Epithelial cell of prostate (primary cell): ENCODE measurements around the gene TENM4.
A peak's percentile ranks its signal among the peaks of the same experiment; 100 is the strongest.

ENCODE experiments used
- DNase-seq: peaks from one replicate; pipeline ENCODE4 v3.0.0-alpha.2; 2011; ENCODE audit warnings: low read depth, low spot score
- H3K27ac ChIP-seq: fragments of 450-650 bp; 2 replicates; pipeline ENCODE4 v1.5.1; 2017; ENCODE audit warnings: mild to moderate bottlenecking

The TENM4 gene

GRCh38 chr11:79078999-79079398 lies 361.8 kb downstream of the TENM4 start:
- no peak overlapping the region for H3K27ac ChIP-seq
- no peak for DNase-seq

GRCh38 chr11:79078456-79078855 lies 362.4 kb downstream of the TENM4 start:
- DNase-seq: no peak

GRCh38 chr11:79077702-79078330 lies 363.0 kb downstream of the TENM4 start:
- no peak for DNase-seq
- no peak overlapping the region for H3K27ac ChIP-seq

More at GRCh38 chr11:79078456-79078855, 362.4 kb downstream of the TENM4 start:
- H3K27ac ChIP-seq: no peak overlapping the region

DNA sequence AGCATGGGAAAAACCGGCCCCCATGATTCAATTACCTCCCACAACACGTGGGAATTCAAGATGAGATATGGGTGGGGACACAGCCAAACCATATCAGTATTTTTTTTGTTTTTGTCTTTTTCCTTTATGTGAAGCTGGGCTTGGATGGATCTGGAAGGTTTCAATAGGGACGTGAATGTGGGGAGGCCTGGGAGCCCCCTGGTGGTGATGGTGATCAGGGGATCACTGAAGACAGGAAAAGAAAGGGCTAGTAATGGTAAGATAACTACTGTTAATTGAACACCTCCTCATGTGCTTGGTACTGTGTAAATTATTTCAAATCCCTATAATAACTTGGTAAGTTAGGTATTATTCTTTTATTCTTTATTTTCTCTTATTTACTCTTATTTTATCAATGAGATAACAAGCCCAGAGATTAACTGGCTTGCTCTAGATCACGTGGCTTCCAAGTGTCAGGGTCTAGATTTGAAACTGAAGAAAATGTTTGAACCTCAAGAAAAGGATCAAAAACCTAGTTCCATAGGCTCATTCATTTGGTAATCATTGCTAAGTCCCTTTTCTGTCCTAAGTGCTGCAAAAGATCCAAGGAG lies 364.2 kb downstream of the TENM4 start:
- DNase-seq: no peak
- no peak overlapping the region for H3K27ac ChIP-seq

GRCh38 chr11:79074547-79074946 lies 366.3 kb downstream of the TENM4 start:
- H3K27ac ChIP-seq: no peak overlapping the region
- no peak for DNase-seq

- DNase-seq: no peak
- H3K27ac ChIP-seq: no peak overlapping the region
Observed at GRCh38 chr11:79071190-79071589, 369.6 kb downstream of the TENM4 start.

DNA sequence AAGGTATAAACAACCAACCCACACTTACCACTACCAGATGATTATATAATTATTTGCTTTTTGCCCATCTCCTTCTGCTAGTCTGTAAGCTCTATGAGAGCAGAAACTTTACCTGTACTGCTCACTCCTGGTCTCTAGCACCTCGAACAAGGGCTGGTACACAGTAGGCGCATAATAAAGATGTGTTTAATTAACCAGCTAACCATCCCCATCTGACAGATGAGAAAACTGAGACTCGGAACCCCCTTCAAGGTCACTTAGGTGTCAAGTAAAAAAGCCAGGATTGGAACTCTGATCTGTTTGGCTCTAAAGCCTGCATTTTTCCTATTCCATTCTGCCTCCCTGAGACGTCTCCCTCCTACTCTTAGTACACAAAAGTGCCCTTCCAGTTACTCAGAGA lies 370.3 kb downstream of the TENM4 start:
- H3K27ac ChIP-seq: no peak overlapping the region
- no peak for DNase-seq

GRCh38 chr11:79069504-79069903 lies 371.3 kb downstream of the TENM4 start:
- DNase-seq: no peak
- no peak overlapping the region for H3K27ac ChIP-seq

- H3K27ac ChIP-seq: no peak overlapping the region
- DNase-seq: no peak
Observed at GRCh38 chr11:79068356-79068755, 372.5 kb downstream of the TENM4 start.

DNA sequence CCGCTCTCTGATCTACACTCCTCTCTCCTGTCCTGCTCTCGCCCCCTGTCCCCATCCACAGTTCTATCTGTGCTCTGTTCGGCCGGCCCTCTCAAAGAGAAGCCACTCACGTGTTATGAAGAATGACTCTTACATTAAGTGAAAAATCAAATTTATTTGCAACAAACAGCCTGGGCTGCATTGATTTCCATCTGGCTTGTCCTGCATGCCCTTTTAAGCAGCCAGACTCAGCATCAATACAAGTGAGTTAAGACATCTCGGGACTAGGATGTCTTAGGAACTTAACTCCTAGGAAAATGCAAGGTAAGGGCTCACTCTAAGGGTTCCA lies 373.5 kb downstream of the TENM4 start:
- no peak overlapping the region for H3K27ac ChIP-seq
- DNase-seq: no peak

GRCh38 chr11:79066456-79067351 lies 374.1 kb downstream of the TENM4 start:
- no peak overlapping the region for H3K27ac ChIP-seq
- DNase-seq: no peak

- H3K27ac ChIP-seq: no peak overlapping the region
- DNase-seq: no peak
Observed at GRCh38 chr11:79062814-79063762, 377.7 kb downstream of the TENM4 start.

DNA sequence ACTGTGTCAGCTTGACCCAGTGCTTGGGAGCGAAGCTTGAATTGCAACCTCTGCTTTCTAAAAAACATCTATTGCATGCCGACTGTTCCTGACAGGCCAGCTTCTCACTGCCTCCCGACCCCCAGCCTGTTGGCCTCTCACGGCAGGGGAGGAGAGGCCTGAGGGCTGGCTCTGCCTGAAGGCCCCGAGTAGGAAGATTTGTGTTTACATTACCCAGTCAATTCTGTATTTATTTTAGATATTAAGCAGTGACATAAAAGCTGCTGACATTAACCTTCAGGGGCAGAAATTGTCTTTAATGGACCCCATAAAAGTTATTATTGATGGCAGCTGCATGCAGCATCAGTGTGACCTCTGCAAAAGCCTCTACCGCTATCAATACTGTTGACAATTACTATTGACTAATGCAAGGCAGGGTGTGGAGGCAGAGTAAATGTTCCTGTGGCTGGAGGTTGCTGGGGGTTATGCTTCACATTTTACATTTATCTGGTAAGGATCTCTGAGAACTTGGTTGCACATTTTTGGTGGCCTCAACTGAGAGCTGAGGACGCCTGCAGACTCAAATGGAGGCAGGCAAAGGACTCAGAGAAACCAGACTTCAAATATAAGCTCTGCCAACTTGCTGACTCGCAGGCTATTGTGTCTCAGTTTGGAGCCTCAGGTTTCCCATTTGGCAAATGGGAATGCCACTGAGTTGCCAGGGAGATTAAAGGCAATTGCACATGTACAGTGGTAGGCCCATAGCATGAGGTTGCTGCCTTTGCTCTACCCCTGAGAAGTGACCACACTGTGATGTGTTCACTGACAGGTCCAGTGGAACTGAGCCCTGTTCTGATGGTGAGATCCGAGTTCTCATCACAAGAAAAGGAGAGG lies 380.5 kb downstream of the TENM4 start:
- DNase-seq: no peak
- no peak overlapping the region for H3K27ac ChIP-seq

DNA sequence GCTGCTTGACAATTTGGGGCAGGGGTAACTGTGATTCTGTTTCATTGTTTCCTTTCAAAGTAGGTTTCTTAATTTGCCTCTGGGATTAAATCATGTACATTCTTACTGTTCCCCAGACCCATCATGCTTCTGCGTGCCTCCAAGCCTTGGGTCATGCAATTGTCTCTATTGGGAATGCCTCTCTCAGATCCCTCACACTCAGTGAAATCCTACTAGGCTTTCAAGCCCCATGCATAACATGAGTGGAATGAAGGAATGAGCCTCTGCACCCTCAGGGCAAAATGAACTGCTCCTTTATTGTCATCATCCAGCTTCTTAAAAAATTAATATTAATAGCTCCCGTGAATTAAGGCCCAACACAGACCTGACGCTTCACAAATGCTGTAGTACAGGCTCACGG lies 381.7 kb downstream of the TENM4 start:
- H3K27ac ChIP-seq: no peak overlapping the region
- DNase-seq: no peak

DNA sequence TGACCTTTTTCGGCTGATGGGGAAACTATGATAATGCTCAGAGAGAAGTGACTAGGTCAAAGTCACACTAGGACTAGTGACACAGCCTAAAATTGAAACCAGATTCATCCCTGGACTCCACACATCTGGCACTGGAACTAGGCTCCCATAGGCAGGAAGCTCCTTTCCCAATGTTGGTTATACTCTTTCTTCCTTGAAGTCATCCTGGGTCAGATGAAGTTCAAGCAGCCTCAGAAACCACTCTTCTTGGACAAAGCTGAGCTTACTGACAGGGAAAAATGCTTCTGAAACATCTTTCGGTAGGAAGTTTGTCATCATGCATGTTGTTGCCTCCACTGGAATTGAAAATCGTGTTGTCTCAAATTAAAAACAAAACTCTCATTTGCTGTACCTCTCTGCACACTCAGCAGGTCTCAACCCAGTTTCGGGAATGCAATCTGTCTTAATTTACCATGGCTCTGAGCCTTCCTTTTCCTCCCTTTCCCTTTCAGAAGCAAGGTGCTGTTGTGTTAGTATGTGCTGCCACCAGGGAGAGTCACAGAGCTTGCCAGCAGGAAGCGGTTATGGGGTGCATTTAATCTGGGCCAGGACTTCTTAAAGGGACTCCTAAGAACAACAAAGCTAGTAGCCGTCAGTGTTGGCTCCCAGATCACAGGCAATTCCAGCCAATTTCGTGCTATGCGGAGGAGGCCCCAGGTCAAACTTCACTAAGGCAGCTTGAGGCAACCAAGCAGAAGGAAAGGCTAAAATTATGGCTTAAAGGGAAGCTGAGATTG lies 384.8 kb downstream of the TENM4 start:
- no peak overlapping the region for H3K27ac ChIP-seq
- DNase-seq: no peak

GRCh38 chr11:79054636-79055035 lies 386.2 kb downstream of the TENM4 start:
- peak; percentile 20 for DNase-seq

GRCh38 chr11:79052544-79052943 lies 388.3 kb downstream of the TENM4 start:
- no peak for DNase-seq
- no peak overlapping the region for H3K27ac ChIP-seq

More at GRCh38 chr11:79054636-79055035, 386.2 kb downstream of the TENM4 start:
- no peak overlapping the region for H3K27ac ChIP-seq

GRCh38 chr11:79050786-79051185 lies 390.0 kb downstream of the TENM4 start:
- DNase-seq: no peak
- no peak overlapping the region for H3K27ac ChIP-seq

- no peak overlapping the region for H3K27ac ChIP-seq
- no peak for DNase-seq
Observed at GRCh38 chr11:79049741-79050179, 391.1 kb downstream of the TENM4 start.
